Cortex of kidney (tissue), 1 donor: ENCODE measurements around the gene TULP4.

ENCODE experiments used
- DNase-seq: peaks from one replicate; lab custom pipeline; 2025; lab: John Stamatoyannopoulos, UW

TULP4 gene

GRCh38 chr6:158357570-158358216 is 45.4 kb downstream of the TULP4 start:
- no peak for DNase-seq

- no peak for DNase-seq
Observed at GRCh38 chr6:158358450-158359077, 46.3 kb downstream of the TULP4 start.

- DNase-seq = no peak
Observed at GRCh38 chr6:158361068-158361467, 48.8 kb downstream of the TULP4 start.

- DNase-seq = no peak
Observed at GRCh38 chr6:158361961-158362669, 49.9 kb downstream of the TULP4 start.

GRCh38 chr6:158366363-158366762 is 54.1 kb downstream of the TULP4 start:
- no peak for DNase-seq

GRCh38 chr6:158367816-158368215 is 55.6 kb downstream of the TULP4 start:
- no peak for DNase-seq

- DNase-seq = no peak
Observed at GRCh38 chr6:158369241-158369640, 57.0 kb downstream of the TULP4 start.

- no peak for DNase-seq
Observed at GRCh38 chr6:158370805-158371204, 58.5 kb downstream of the TULP4 start.

GRCh38 chr6:158371261-158371660 is 59.0 kb downstream of the TULP4 start:
- no peak for DNase-seq

GRCh38 chr6:158372574-158372973 is 60.3 kb downstream of the TULP4 start:
- DNase-seq = no peak

- DNase-seq = no peak
Observed at GRCh38 chr6:158373214-158373613, 60.9 kb downstream of the TULP4 start.

- DNase-seq = no peak
Observed at GRCh38 chr6:158374020-158374419, 61.8 kb downstream of the TULP4 start.

GRCh38 chr6:158376631-158377081 is 64.4 kb downstream of the TULP4 start:
- DNase-seq = no peak

- no peak for DNase-seq
Observed at GRCh38 chr6:158377860-158378259, 65.6 kb downstream of the TULP4 start.

- DNase-seq = no peak
Observed at GRCh38 chr6:158379336-158379735, 67.1 kb downstream of the TULP4 start.

GRCh38 chr6:158381214-158381613 is 68.9 kb downstream of the TULP4 start:
- no peak for DNase-seq

GRCh38 chr6:158382491-158382890 is 70.2 kb downstream of the TULP4 start:
- no peak for DNase-seq

- no peak for DNase-seq
Observed at GRCh38 chr6:158383057-158383456, 70.8 kb downstream of the TULP4 start.

GRCh38 chr6:158383542-158383941 is 71.3 kb downstream of the TULP4 start:
- DNase-seq = no peak

- DNase-seq = no peak
Observed at GRCh38 chr6:158384671-158385110, 72.4 kb downstream of the TULP4 start.

GRCh38 chr6:158387036-158387435 is 74.8 kb downstream of the TULP4 start:
- no peak for DNase-seq

GRCh38 chr6:158387578-158387977 is 75.3 kb downstream of the TULP4 start:
- DNase-seq = no peak

GRCh38 chr6:158388727-158389126 is 76.5 kb downstream of the TULP4 start:
- no peak for DNase-seq
